IPS-18a (cell line): ENCODE measurements around the gene TBC1D22A.

Source experiments
- H3K27ac ChIP-seq: one replicate; pipeline ENCODE4 v1.5.1; 2013; ENCODE audit warnings: low read length
- H3K27me3 ChIP-seq: one replicate; pipeline ENCODE4 v1.6.1; 2013; ENCODE audit warnings: mild to moderate bottlenecking, low read length; ENCODE audit not compliant: control insufficient read depth, insufficient read depth
- H3K36me3 ChIP-seq: one replicate; pipeline ENCODE4 v1.6.1; 2013; ENCODE audit warnings: low read depth, low read length; ENCODE audit not compliant: control insufficient read depth
- H3K4me1 ChIP-seq: one replicate; pipeline ENCODE4 v1.6.1; 2013; ENCODE audit warnings: low read depth, low read length; ENCODE audit not compliant: control insufficient read depth
- H3K4me3 ChIP-seq: one replicate; pipeline ENCODE4 v1.5.1; 2013; ENCODE audit warnings: low read length
- H3K9ac ChIP-seq: one replicate; pipeline ENCODE4 v1.6.1; 2013; ENCODE audit warnings: mild to moderate bottlenecking, low read length, moderate library complexity
- H3K9me3 ChIP-seq: one replicate; pipeline ENCODE4 v1.6.1; 2013; ENCODE audit warnings: low read depth, low read length; ENCODE audit not compliant: control insufficient read depth

Gene TBC1D22A

DNA sequence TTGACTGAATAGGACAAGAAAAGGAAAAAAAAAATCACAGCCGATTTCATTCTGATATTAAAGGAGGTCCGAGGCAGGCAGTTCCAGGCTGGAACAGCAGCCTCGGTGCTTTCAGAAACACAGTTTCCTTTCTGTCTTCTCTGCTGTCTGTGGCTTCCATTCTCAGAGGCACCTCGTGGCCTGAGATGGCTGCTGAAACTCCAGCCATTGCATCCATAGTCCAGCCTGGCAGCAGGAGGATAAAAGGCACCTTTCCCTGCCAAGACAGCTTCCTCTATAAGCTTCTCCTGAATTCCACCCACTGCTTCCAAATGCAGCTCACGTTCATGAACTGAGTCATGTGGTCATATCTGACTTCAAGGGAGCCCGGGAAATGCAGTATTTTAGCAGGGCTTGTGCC, 390.5 kb downstream of the TBC1D22A start:
- Histone ChIP-seq H3K27me3 (no peaks in the 10 kb centered on the region), H3K4me3 (no peak overlapping the region), H3K4me1 (no peaks in the 10 kb centered on the region), H3K9ac (no peak overlapping the region), H3K27ac (no peak overlapping the region), H3K9me3 (no peaks in the 10 kb centered on the region), H3K36me3 (no peaks in the 10 kb centered on the region)

DNA sequence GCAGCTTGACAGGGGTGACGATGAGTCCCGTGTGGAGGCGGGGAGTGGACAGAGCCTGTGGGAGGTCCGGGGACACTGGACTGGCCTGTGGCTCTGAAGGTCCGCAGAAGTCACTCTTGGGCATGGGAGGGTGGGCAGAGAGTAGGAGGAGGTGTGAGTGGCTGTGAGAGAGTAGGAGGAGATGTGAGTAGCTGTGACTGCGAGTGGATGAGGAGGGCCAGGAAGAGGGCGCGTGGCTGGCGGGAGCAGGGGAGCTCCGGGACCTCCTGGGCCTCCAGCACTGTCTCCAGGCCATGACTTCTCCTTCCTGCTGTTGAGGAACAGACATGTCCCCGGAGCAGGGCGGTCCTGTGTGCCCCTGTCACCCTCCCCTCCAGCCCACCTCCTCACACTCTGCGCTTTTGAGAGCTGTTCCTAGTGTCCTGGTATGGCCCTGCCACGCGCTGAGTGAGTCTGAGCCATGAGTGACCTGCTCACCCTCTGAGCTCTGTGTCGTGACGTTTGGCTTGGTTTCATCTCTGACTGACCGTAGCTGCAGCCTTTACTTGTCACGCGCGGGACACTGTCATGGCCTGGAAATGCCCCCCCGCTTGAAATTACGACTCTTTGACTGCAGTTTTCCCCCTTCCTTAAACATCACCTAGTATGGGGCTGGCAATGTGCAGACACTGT, 391.5 kb downstream of the TBC1D22A start:
- no peaks in the 10 kb centered on the region for H3K4me1 ChIP-seq
- no peak overlapping the region for H3K9ac ChIP-seq
- H3K27me3 ChIP-seq = no peaks in the 10 kb centered on the region
- no peaks in the 10 kb centered on the region for H3K9me3 ChIP-seq
- no peak overlapping the region for H3K27ac ChIP-seq
- H3K4me3 ChIP-seq = no peak overlapping the region
- no peaks in the 10 kb centered on the region for H3K36me3 ChIP-seq

DNA sequence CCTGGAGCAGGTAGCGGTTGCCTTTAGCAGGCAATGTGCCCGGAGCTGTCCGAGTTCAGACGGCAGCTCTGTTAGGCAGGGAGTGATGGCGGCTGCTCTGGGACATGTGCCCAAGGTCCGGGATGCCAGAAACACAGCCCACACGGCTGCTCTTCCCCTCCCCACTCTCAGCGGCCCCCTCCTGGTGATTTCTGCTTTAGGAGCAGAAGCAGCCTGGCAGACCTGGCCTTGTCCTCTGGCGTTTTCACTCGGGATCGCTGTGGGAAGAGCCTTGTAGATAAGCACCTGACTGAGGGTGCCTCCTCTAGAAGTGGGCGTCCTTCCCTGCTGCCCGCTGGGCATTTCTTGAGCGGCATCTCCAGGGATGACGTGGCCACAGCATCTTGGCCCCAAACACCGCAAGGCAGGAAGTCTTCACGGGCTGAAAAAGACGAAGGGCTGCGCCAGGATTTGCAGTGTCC, 392.2 kb downstream of the TBC1D22A start:
- H3K36me3 ChIP-seq = no peaks in the 10 kb centered on the region
- H3K27ac ChIP-seq = no peak overlapping the region
- H3K9me3 ChIP-seq = no peaks in the 10 kb centered on the region
- no peak overlapping the region for H3K4me3 ChIP-seq
- no peaks in the 10 kb centered on the region for H3K27me3 ChIP-seq
- H3K9ac ChIP-seq = no peak overlapping the region
- H3K4me1 ChIP-seq = no peaks in the 10 kb centered on the region

DNA sequence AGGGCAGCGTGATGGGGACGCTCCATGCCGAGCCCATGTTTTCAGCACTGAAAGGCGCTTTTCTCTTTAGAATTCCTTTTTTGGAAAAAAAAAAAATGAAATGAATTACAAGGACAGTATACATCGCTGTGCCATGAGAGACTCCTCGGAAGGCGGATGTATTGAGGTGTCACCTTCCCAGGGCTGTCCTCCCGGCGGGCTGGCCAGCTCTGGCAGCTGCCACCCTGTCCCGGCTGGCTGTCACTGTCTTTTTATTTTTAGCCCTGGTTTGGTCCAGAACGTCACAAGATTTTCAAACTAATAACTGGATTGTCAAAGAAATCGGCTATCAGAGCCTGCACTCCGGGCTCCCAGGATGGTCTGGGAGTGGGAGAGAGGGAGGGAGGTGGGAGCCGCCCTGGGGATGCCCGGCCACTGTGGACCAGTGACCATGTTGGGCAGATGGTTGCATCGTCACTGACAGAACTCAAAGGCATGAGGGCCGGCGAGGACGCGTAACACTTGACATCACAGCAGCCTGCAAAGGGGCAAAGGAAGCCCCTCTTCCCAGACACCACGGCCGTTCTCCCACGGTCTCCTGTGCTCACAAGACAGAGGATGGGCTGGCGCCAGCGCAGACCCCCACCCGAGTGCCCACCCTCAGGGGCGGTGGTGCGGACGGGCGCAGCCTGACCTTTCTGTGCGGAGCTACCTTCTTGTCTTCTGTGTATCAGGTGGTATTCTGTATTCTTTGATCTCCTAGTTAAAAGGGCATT, 392.9 kb downstream of the TBC1D22A start:
- Histone ChIP-seq H3K4me3 (no peak overlapping the region), H3K36me3 (no peaks in the 10 kb centered on the region), H3K27me3 (no peaks in the 10 kb centered on the region), H3K9me3 (no peaks in the 10 kb centered on the region), H3K4me1 (no peaks in the 10 kb centered on the region), H3K27ac (no peak overlapping the region), H3K9ac (no peak overlapping the region)

DNA sequence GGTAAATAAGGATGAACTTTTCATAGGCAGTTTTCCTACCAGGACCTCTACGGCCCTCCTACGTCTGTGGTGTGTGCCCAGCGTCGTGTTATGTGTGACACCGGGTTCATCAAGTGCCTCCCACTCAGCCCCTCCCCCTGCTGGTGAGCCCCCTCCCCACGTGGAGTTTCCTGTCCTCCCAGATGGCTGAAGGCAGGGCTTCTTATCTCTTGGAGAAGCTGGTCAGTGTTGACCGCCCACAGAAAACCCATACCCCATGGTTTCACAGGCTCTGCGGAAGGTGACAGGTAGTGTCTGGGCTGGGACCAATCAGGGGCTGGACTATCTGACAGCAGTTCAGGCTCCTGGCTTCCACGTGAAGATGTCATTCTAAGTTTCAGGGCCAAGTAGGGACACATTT, 393.5 kb downstream of the TBC1D22A start:
- Histone ChIP-seq H3K4me3 (no peak overlapping the region), H3K27me3 (no peaks in the 10 kb centered on the region), H3K36me3 (no peaks in the 10 kb centered on the region), H3K9ac (no peak overlapping the region), H3K9me3 (no peaks in the 10 kb centered on the region), H3K27ac (no peak overlapping the region), H3K4me1 (no peaks in the 10 kb centered on the region)

DNA sequence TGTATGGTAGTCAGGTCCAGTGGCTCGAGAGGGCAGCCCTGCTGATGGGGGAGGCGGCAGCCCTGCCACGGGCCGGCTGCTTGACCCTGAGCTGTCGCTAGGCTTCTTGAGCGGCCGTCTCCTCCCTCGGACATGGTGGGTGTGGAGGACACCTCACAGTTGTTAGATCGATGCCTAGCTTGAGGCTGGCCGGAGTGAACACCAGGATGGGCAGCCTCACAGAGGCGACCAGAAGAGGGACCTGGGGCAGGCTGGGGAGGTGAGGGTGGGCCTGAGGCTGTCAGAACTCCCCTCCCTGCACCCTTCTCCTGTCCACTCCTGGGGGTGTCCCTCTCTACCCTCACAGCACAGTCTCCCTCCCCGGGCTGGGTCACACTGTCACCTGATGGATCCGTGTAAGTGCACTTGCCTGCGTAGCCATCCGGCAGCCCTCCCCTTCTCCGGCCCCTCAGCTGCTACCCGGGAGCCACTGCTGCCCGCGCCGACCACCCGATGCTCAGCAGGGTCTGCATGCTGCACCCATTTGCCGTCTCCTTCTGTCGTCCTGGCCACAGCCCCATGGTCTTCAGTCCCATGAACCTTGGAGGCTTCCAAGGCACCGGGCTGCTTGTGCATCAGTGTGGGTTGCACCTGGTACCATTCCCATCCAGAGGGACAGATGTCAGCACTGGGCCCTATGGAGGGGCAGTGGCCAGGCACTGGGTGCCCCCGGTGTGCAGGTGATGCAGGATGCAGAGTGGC, 394.1 kb downstream of the TBC1D22A start:
- no peak overlapping the region for H3K9ac ChIP-seq
- no peak overlapping the region for H3K27ac ChIP-seq
- no peaks in the 10 kb centered on the region for H3K9me3 ChIP-seq
- H3K36me3 ChIP-seq = no peaks in the 10 kb centered on the region
- no peaks in the 10 kb centered on the region for H3K27me3 ChIP-seq
- H3K4me1 ChIP-seq = no peaks in the 10 kb centered on the region
- no peak overlapping the region for H3K4me3 ChIP-seq

DNA sequence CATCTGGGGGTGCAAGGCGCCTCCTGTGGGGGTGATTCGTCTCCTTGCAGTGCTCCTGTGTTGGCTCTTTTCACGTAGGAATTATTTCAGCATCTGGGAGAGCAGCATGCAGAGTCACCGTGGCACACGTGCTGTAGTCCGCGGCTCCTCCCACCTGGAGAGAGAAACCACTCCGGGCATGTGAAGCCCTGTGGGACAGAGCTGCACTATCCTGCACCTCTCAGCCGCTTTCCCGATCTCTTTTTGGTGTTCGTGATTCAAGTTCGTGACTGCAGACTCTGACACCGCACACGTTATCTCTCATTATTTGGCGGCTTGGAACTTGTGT, 394.6 kb downstream of the TBC1D22A start:
- Histone ChIP-seq H3K9me3 (no peaks in the 10 kb centered on the region), H3K4me3 (no peak overlapping the region), H3K9ac (no peak overlapping the region), H3K27ac (no peak overlapping the region), H3K36me3 (no peaks in the 10 kb centered on the region), H3K27me3 (no peaks in the 10 kb centered on the region), H3K4me1 (no peaks in the 10 kb centered on the region)

DNA sequence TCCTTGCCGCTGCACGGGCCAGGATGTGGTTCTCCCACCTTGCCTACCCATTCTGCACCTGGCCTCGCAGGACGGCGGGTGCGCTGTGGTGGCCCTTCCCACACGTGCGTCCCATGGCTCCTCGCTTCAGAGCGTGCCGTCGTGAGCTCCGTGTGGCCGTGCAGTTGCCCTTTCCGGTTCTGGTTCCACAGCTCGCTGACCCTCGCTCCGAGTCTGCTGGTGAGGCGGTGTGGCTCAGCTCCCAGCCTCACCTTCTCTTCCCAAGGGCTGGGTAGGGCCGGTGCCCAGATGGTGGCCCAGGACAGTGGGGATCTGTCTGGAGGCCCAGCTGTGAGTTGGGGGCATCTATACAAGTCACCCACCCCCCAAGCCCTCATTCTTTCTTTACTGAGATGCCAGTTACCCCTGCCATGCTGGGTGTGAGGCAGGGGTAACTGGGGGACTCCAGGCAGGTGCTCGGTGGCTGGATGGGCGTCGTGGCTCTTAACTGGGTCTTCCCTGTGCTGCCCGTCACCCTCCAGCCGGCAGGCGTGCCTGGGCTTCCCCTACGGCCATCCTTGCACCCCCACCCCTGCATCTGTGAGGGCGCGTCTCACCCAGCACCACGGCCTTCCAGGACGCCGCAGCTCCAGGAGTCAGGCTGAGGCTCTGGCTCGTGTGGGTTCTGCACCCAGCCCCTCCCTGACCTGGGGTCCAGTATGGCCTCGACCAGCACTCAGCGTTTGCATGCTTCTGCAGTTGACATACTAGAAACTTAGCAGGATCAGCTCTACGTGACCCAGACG, 395.2 kb downstream of the TBC1D22A start:
- no peaks in the 10 kb centered on the region for H3K27me3 ChIP-seq
- no peak overlapping the region for H3K9ac ChIP-seq
- H3K9me3 ChIP-seq = no peaks in the 10 kb centered on the region
- H3K4me1 ChIP-seq = no peaks in the 10 kb centered on the region
- no peak overlapping the region for H3K4me3 ChIP-seq
- H3K36me3 ChIP-seq = no peaks in the 10 kb centered on the region
- no peak overlapping the region for H3K27ac ChIP-seq

DNA sequence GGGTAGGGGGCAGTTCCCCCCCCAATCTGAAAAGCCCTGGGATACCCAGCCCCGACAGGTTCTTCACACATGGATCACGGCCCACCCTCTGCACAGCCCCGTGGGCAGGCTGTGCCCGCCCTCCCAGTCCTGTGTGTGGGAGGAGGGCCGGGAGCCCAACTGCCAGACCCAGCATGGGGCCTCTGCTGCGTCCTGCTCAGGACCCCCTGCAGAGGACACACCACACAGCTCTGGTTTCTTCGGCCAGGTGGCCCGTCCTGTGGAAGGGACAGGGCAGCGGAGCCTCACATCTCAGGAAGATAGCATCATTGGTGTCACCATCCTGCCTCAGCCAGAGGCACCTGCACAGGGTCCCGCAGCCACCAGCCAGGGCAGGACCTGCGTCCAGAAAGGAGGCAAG, 396.0 kb downstream of the TBC1D22A start:
- no peak overlapping the region for H3K9ac ChIP-seq
- no peaks in the 10 kb centered on the region for H3K4me1 ChIP-seq
- no peak overlapping the region for H3K27ac ChIP-seq
- no peak overlapping the region for H3K4me3 ChIP-seq
- no peaks in the 10 kb centered on the region for H3K27me3 ChIP-seq
- no peaks in the 10 kb centered on the region for H3K36me3 ChIP-seq
- H3K9me3 ChIP-seq = no peaks in the 10 kb centered on the region

DNA sequence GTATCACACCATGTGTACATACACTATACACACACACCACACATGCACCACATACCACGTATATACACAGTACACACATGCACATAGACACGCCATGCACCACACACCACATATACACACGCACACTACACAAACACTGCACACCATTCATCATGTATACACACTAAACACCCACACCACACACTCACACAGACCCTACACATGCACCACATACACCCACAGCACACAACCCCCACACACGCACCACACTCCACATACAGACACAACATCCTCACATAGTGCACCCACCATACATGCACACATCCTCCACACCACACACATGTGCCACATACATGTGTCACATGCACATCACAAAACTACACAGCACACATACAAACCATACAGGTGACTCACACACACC, 397.1 kb downstream of the TBC1D22A start:
- H3K27ac ChIP-seq = no peak overlapping the region
- no peak overlapping the region for H3K4me3 ChIP-seq
- H3K9me3 ChIP-seq = no peaks in the 10 kb centered on the region
- H3K9ac ChIP-seq = no peak overlapping the region
- no peaks in the 10 kb centered on the region for H3K36me3 ChIP-seq
- H3K27me3 ChIP-seq = no peaks in the 10 kb centered on the region
- H3K4me1 ChIP-seq = no peaks in the 10 kb centered on the region

DNA sequence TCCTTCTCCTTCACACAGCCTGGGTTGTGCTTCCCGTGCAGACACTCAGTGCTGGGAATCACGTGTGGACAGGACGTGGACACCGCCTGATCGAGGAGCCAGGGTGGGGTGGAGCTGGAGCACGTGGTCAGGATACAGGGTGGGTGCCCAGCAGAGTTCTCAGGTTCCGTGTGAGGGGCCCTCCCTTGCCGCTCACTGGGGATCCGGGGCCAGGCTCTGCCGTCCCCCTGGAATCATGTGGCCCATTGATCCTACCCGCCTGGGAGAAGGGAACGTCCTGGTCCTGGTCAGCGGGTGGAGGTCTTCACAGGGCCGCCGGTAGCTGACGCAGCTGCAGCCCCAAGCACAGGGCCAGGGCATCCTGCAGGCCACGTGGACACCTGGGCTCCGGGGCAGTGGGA, 397.7 kb downstream of the TBC1D22A start:
- H3K9ac ChIP-seq = no peak overlapping the region
- H3K27ac ChIP-seq = no peak overlapping the region
- H3K4me3 ChIP-seq = no peak overlapping the region
- no peaks in the 10 kb centered on the region for H3K27me3 ChIP-seq
- no peaks in the 10 kb centered on the region for H3K4me1 ChIP-seq
- H3K36me3 ChIP-seq = no peaks in the 10 kb centered on the region
- H3K9me3 ChIP-seq = no peaks in the 10 kb centered on the region
